ENCODE measurements around the gene TRIM28.
A peak's percentile ranks its signal among the peaks of the same experiment; 100 is the strongest.
"Not testable (repeated sequence)": the region's sequence is repeated elsewhere in the genome, so short reads cannot be mapped to it uniquely, and the experiment has no call there.

TRIM28 gene

DNA sequence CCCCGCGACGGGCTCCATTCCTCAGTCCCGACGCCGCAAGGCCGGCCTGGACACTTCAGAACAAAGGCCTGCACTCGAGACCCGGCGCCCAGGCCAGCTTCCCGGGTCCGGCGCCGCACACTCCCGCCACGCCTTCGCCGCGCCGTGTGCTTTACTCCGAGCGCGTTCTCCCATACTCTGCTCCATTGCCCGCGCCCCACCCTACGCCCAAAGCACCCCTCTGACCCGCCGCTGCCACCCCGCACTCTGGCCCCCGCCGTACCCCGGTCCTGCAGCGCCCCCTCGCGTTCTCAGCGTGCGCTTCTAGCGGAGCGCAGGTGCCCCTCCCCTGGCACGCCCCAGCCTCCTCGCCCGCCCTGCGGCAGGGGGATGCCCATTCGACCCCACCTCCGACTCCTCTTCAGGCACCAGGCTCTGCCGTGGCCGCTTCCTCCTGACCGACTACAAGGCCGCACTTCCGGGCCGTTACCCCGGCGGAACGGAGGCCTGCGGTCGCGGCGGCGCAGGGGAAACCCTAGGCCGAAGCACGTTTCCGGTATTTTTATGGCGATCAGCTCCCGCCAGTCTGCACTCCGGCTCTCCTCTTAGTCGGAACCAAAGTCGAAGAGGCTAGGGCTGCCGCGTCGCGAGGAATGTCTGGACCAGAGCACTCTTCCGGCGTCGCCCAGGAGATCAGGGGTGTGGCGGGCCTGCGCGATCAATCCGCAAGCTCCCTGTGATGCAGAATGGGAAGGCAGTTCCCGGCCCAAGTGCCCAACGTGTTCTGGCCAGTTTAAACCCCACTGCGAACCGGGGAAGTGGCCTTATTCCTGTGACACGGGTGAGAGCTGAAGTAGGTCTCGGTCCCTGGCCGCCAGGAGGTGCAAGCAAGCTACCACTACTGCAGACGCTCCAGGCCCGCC lies 24.3 kb upstream of the TRIM28 start, which contains the start of gene ZBTB45:
ZBTB45 (minus strand) TSS at position 456 of the 902 bp plus-strand sequence. CDS start 2,137 bp downstream, outside the sequence.
- peak; percentile 94 for DNase-seq

DNA sequence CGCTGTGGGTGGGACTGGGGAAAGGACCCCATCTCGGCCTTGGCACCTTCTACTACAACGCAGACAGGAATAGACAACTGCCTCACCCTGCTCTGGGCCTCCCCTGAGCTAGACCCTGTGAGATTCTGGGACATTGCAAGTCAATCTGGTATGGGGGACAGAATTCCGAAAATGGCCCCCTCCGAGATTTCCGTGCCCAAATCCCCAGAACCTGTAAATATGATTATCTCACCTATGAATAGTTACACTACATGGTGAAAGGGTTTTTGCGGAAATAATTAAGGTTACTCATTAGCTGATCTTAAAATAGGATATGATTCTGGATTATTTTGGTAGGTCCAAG lies 23.6 kb upstream of the TRIM28 start:
- no peak for DNase-seq

DNA sequence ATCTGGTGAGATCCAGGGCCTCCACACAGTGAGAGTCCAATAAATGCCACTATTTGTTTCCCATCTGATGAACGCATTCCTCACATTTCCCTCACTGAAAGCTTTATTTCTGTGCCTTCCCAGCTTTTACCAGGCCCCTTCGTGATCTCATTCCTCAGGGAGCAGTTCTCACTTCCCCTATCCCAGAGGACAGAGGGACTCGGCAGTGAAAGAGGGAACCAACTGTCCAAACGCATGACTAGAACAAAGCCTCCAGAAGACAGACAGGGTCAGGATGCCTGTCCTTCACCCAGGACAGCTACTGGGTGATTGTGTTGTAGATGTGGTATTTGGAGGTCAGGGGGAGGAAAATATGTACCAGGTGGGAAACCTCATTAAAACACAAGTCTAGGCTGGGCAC lies 22.2 kb upstream of the TRIM28 start:
- DNase-seq: no peak

DNA sequence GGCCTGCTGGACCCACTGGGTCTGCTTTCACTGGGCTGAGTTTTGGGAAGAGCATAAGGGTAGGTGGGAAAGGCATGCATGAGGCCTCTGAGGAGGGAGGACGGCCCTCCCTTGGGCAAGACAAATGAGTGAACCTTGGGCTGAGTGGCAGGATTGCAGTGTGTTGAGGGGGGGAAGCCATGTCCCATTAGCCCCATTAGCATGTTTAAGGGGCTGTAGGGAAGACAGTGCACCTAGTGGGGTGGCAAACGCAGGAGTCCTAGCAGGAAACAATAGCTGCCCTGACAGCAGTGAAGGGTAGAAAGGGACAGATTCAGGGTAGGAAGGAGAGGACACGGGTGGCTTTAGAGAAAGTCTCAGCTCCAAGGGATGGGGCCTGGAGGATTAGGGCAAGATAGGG lies 21.2 kb upstream of the TRIM28 start:
- no peak for DNase-seq

- no peak for DNase-seq
Measured at GRCh38 chr19:58529405-58529804, 14.5 kb upstream of the TRIM28 start.

DNA sequence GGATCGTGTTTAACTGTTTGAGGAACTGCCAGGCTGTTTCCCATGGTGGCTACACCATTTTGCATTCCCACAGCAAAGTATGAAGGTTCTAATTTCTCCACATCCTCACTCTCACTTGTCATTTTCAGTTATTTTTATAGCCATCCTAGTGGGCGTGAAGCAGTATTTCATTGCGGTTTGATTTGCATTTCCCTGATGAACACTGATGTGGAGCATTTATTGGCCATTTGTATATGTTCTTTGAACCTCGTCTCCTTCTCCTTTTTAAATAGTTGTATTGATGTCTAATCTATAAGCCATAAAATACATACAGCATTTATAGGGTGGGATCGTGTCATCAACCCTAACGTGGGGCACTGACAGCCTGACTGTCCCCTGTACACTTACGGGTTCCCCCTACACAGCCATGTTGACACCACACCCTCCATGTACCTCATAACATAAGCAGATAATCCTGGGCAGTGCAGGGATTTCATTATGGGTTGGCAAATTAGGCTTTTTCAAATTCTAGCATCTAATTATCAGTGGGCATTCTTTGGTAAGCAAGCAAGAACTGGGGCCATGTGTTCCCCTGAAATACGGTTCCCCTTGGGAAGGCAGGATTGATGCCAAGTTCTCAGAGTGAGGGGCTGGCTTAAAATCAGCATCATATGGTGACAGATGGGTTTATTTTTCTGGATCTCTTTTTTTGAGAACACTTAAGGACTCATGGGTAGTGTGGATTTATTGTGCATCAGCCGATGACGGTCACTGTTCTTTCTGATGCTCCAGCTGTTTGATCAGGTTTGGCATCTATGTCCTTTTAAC lies 12.6 kb upstream of the TRIM28 start:
- DNase-seq: no peak

DNA sequence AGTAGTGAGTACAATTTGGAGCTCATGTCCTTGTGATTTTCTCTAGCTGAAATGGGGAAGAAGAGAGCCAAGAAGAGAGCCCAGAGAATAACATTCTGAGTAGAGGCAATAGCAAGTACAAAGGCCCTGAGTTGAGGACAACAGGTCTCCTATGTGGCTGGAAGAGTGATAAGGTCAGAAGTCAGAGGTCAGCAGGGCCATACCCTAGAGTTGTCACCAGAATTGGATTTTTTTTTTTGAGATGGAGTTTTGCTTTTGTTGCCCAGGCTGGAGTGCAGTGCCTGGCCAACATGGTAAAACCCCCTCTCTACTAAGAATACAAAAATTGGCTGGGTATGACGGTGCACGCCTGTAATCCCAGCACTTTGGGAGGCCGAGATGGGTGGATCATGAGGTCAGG lies 8.0 kb upstream of the TRIM28 start:
- no peak for DNase-seq

GRCh38 chr19:58536852-58537798 lies 6.7 kb upstream of the TRIM28 start:
- no peak for DNase-seq

- peak; percentile 59 for DNase-seq
Measured at GRCh38 chr19:58538257-58539168, 5.4 kb upstream of the TRIM28 start.

DNA sequence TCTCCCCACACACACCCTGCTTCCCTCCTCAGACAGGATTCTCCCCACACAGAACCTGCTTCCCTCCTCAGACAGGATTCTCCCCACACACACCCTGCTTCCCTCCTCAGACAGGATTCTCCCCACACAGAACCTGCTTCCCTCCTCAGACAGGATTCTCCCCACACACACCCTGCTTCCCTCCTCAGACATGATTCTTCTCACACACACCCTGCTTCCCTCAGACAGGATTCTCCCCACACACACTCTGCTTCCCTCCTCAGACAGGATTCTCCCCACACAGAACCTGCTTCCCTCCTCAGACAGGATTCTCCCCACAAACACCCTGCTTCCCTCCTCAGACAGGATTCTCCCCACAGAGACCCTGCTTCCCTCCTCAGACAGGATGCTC lies 4.7 kb upstream of the TRIM28 start:
- DNase-seq: not testable (repeated sequence)

GRCh38 chr19:58542641-58543372 lies 1.1 kb upstream of the TRIM28 start:
- not testable (repeated sequence) for DNase-seq

- peak; percentile 78 for DNase-seq
Measured at GRCh38 chr19:58544591-58545285, 874 bp downstream of the TRIM28 start.

GRCh38 chr19:58545286-58546018 lies 1.6 kb downstream of the TRIM28 start:
- DNase-seq: no peak

GRCh38 chr19:58546019-58546530 lies 2.2 kb downstream of the TRIM28 start:
- DNase-seq: no peak

DNA sequence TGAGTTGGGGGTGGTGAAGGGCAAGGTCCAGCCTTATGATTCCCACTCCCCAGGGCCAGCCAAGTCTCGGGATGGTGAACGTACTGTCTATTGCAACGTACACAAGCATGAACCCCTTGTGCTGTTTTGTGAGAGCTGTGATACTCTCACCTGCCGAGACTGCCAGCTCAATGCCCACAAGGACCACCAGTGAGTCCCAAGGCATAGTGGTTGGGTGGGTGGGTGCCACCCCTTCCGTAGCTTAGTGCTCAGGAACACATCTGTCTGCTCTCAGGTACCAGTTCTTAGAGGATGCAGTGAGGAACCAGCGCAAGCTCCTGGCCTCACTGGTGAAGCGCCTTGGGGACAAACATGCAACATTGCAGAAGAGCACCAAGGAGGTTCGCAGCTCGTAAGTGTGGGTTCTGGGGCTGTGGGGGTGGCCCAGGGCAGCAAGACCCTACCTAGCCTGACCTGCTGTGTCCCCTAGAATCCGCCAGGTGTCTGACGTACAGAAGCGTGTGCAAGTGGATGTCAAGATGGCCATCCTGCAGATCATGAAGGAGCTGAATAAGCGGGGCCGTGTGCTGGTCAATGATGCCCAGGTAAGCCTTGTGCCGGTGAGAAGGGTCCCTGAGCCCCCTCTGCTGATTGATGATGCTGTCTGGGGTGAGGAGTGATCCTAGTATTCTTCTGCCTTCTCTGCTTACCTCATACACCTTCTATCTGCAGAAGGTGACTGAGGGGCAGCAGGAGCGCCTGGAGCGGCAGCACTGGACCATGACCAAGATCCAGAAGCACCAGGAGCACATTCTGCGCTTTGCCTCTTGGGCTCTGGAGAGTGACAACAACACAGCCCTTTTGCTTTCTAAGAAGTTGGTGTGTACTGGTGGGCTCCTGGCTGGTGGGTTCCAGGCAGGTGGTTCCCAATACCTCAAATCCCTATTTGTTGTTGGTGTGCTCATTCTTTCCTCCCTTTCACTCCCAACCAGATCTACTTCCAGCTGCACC lies 3.8 kb downstream of the TRIM28 start:
- no peak for DNase-seq

GRCh38 chr19:58548859-58549663 lies 5.2 kb downstream of the TRIM28 start:
- DNase-seq: no peak
